ENCODE results near the gene NF1. TPM values are rescaled to one million over a fixed set of nuclear protein-coding genes. Genes with fewer than 3 reads are reported as not detected.

Gene NF1
- total RNA-seq, 4 donors from 2014 or later = 40.9 to 64.8 (median 44.5) TPM

DNA sequence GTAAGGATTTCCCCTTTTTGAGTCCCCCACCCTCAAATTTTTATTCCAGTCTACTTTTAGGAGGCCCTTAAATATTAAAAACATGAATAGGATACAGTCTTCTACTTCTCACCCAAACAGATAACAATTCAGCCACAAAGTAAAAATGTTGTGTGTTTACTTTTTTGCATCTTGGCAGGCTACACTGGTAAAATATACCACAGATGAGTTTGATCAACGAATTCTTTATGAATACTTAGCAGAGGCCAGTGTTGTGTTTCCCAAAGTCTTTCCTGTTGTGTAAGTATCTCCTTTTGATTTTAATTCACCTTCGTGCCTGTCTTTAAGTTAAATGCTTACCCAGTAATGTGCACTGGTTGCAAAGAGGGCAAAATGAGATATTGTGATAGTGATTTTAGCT, 262.3 kb downstream of the NF1 start:
- Histone ChIP-seq H3K36me3 (peaks cover 23 to 90% (median 63%) of the 10 kb centered on the region in 4 donors), H3K27me3 (no peaks in the 10 kb centered on the region), H3K4me3 (no peak overlapping the region), H3K9me3 (no peaks in the 10 kb centered on the region), H3K27ac (replicated peaks in 1 of 4) (no peak overlapping the region), H3K4me1 (no peaks in the 10 kb centered on the region)
- no peak for DNase-seq (ENCODE audit: extremely low spot score)
- intact Hi-C loops (cut with DNase I) = no loop called here
- WGBS = 80% methylated on average over 2 of the region's 2 CpGs
- TF ChIP-seq POLR2A (IDR thresholded peaks at IDR 0.05; ENCODE audit: low read depth) (no peak), POLR2AphosphoS5 (IDR thresholded peaks at IDR 0.05) (no peak), EP300 (IDR thresholded peaks at IDR 0.05) (no peak)
- TF ChIP-seq, protein P1, sequence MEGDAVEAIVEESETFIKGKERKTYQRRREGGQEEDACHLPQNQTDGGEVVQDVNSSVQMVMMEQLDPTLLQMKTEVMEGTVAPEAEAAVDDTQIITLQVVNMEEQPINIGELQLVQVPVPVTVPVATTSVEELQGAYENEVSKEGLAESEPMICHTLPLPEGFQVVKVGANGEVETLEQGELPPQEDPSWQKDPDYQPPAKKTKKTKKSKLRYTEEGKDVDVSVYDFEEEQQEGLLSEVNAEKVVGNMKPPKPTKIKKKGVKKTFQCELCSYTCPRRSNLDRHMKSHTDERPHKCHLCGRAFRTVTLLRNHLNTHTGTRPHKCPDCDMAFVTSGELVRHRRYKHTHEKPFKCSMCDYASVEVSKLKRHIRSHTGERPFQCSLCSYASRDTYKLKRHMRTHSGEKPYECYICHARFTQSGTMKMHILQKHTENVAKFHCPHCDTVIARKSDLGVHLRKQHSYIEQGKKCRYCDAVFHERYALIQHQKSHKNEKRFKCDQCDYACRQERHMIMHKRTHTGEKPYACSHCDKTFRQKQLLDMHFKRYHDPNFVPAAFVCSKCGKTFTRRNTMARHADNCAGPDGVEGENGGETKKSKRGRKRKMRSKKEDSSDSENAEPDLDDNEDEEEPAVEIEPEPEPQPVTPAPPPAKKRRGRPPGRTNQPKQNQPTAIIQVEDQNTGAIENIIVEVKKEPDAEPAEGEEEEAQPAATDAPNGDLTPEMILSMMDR (IDR thresholded peaks at IDR 0.05) = no peak

DNA sequence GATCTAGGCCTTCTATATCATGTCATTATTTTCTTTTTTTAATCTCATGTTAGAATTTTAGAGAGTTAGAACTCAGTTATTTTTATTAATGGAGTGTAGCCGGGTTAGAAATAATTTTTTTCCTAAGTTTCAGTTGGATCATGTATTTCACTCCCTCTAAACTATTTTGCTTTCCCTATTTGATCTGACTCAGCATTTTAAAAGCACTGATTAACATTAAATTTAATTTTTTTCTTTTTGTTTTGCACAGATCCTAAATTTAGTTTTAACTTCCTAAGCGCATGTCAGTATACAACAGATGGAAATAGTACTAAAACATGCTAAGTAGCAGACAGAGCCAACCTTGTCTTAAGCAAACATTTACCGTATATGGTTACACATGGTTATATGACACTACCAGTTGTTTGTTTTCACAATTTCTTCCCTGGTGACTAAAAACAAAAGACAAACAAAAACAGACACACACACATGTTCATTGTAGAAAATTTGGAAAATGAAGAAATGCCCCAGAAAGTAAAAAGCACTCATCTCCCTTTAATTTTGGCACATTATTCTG, 263.1 kb downstream of the NF1 start:
- intact Hi-C loops (cut with DNase I) = no loop called here
- no peak overlapping the region for H3K4me3 ChIP-seq
- TF ChIP-seq POLR2A (IDR thresholded peaks at IDR 0.05; ENCODE audit: low read depth) (no peak), EP300 (IDR thresholded peaks at IDR 0.05) (no peak), POLR2AphosphoS5 (IDR thresholded peaks at IDR 0.05) (no peak)
- TF ChIP-seq, protein P1 (IDR thresholded peaks at IDR 0.05) = no peak
- no peak overlapping the region for H3K27ac ChIP-seq (replicated peaks in 1 of 4)
- peaks cover 16 to 89% (median 58%) of the 10 kb centered on the region in 4 donors for H3K36me3 ChIP-seq
- no peaks in the 10 kb centered on the region for H3K9me3 ChIP-seq
- H3K27me3 ChIP-seq = no peaks in the 10 kb centered on the region
- no peak for DNase-seq (ENCODE audit: extremely low spot score)
- no peaks in the 10 kb centered on the region for H3K4me1 ChIP-seq
- WGBS = 84% methylated on average over 3 of the region's 3 CpGs

DNA sequence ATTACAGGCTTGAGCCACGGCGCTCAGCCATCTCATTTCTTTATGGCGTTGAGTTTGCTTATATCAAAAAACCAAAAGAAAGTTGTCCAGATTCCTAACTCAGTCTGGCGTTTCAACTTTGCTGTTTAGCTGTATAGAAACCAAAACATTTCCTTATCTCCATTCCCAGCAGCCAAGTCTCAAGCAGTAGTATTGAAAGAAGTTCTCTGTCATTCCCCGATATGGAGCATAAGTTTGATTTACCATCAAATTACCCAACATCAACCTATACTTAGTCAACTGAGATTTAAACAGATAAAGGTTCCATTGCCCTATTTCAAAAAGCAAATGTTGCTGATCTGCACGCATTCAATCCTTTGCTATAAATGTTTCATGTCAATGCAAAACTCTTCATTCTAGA, 269.2 kb downstream of the NF1 start:
- no peaks in the 10 kb centered on the region for H3K4me1 ChIP-seq
- H3K27me3 ChIP-seq = no peaks in the 10 kb centered on the region
- no peak overlapping the region for H3K4me3 ChIP-seq
- DNase-seq (ENCODE audit: extremely low spot score) = no peak
- peaks cover 0 to 77% (median 44%) of the 10 kb centered on the region in 4 donors for H3K36me3 ChIP-seq
- intact Hi-C loops (cut with DNase I) = no loop called here
- TF ChIP-seq POLR2A (IDR thresholded peaks at IDR 0.05; ENCODE audit: low read depth) (no peak), EP300 (IDR thresholded peaks at IDR 0.05) (no peak), POLR2AphosphoS5 (IDR thresholded peaks at IDR 0.05) (no peak)
- TF ChIP-seq, protein P1 (IDR thresholded peaks at IDR 0.05) = no peak
- no peaks in the 10 kb centered on the region for H3K9me3 ChIP-seq
- no peak overlapping the region for H3K27ac ChIP-seq (replicated peaks in 1 of 4)
- WGBS = 96% methylated on average over 6 of the region's 6 CpGs

DNA sequence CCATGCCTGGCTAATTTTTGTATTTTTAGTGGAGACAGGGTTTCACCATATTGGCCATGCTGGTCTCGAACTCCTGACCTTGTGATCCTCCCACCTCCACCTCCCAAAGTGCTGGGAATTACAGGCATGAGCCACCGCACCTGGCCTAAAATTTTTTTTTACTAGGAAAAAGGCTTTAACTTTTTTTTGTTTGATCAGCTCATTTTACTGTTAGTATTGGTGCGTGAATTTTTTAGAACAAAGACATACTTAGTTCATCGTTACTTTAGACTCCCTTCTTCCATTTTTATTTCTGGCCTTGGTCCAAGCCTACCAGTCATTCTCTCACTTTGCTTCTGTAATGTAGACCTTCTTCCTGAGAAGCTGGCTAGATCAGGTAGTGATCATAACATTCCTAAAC, 271.3 kb downstream of the NF1 start:
- TF ChIP-seq POLR2AphosphoS5 (IDR thresholded peaks at IDR 0.05) = no peak
- TF ChIP-seq, protein P1 (IDR thresholded peaks at IDR 0.05) = no peak
- Histone ChIP-seq H3K27me3 (no peaks in the 10 kb centered on the region), H3K9me3 (no peaks in the 10 kb centered on the region), H3K4me3 (no peak overlapping the region), H3K27ac (replicated peaks in 1 of 4) (no peak overlapping the region), H3K4me1 (no peaks in the 10 kb centered on the region), H3K36me3 (peaks cover 0 to 69% (median 33%) of the 10 kb centered on the region in 4 donors)
- no peak for DNase-seq (ENCODE audit: extremely low spot score)
- WGBS = 98% methylated on average over 4 of the region's 4 CpGs
- intact Hi-C loops (cut with DNase I) = no loop called here

DNA sequence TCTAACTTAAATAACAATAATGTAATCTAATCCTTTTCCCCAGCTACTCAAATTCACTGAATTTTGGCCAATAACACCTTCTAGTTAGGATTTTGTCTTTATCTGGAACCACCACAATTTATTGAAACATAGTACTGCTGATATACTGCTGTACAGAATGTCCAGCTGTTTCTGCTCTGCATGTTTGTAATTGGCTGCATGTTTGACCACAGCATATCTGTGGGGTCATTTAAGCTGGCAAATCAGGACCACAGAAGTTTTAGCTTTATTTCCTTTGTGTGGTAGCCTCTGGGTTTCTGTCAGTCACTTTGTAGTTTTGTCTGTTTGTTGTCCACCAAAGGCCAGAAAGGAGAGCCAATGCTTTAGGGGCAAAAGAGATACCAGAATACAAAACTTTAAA, 274.5 kb downstream of the NF1 start:
- Histone ChIP-seq H3K27ac (replicated peaks in 1 of 4) (no peak overlapping the region), H3K4me3 (no peak overlapping the region), H3K36me3 (peaks cover 0 to 55% (median 30%) of the 10 kb centered on the region in 4 donors), H3K27me3 (no peaks in the 10 kb centered on the region), H3K4me1 (no peaks in the 10 kb centered on the region), H3K9me3 (no peaks in the 10 kb centered on the region)
- intact Hi-C loops (cut with DNase I) = no loop called here
- no peak for TF ChIP-seq POLR2A (IDR thresholded peaks at IDR 0.05; ENCODE audit: low read depth)
- TF ChIP-seq EP300 (IDR thresholded peaks at IDR 0.05) = no peak
- TF ChIP-seq, protein P1 (IDR thresholded peaks at IDR 0.05) = no peak
- no peak for TF ChIP-seq POLR2AphosphoS5 (IDR thresholded peaks at IDR 0.05)
- DNase-seq (ENCODE audit: extremely low spot score) = no peak
